Activated naive CD8-positive, alpha-beta T cell treated with anti-CD3 and anti-CD28 coated beads, Interleukin-2, amount 10 ng/mL, durations not matched to agents 7 days and 5 days (primary cell): ENCODE results near the gene BAG5. TPM values are rescaled to one million over a fixed set of nuclear protein-coding genes. Genes with fewer than 3 reads are reported as not detected.

Experiments
- ATAC-seq: fragments of 150-1000 bp; cut with Tn5 transposase; one replicate; pipeline ENCODE4 v1.10.0; 2021; ENCODE audit warnings: low read depth, moderate library complexity
- POLR2A ChIA-PET: fragments of 350-600 bp; sonication (Branson Sonifier 250); formaldehyde crosslinking; loops from one replicate; lab custom pipeline; 2021; ENCODE audit warnings: antibody characterized with exemption; lab: Charles Lee
- DNase-seq: peaks from one replicate; pipeline ENCODE4 v3.0.0; 2021
- H3K27ac Mint-ChIP-seq: one replicate; pipeline ENCODE4 v1.8.0; 2022; ENCODE audit warnings: mild to moderate bottlenecking, mixed read lengths
- H3K27me3 Mint-ChIP-seq: one replicate; pipeline ENCODE4 v1.8.0; 2022; ENCODE audit warnings: mild to moderate bottlenecking, moderate library complexity, mixed read lengths
- H3K36me3 Mint-ChIP-seq: one replicate; pipeline ENCODE4 v1.8.0; 2021; ENCODE audit warnings: mild to moderate bottlenecking, mixed read lengths
- H3K4me1 Mint-ChIP-seq: one replicate; pipeline ENCODE4 v1.8.0; 2021; ENCODE audit warnings: mixed read lengths
- H3K4me3 Mint-ChIP-seq: one replicate; pipeline ENCODE4 v1.8.0; 2022; ENCODE audit warnings: mild to moderate bottlenecking, moderate library complexity, mixed read lengths
- H3K9me3 Mint-ChIP-seq: one replicate; pipeline ENCODE4 v1.8.0; 2021; ENCODE audit warnings: mixed read lengths
- total RNA-seq, 2 experiments: library from RNA; stranded (reverse); gene quantifications; one replicate each; pipeline ENCODE4 v1.2.3, GENCODE V29; 2021

The BAG5 gene
- total RNA-seq, 2 experiments from 2014 or later: 31.7 to 32.3 TPM

DNA sequence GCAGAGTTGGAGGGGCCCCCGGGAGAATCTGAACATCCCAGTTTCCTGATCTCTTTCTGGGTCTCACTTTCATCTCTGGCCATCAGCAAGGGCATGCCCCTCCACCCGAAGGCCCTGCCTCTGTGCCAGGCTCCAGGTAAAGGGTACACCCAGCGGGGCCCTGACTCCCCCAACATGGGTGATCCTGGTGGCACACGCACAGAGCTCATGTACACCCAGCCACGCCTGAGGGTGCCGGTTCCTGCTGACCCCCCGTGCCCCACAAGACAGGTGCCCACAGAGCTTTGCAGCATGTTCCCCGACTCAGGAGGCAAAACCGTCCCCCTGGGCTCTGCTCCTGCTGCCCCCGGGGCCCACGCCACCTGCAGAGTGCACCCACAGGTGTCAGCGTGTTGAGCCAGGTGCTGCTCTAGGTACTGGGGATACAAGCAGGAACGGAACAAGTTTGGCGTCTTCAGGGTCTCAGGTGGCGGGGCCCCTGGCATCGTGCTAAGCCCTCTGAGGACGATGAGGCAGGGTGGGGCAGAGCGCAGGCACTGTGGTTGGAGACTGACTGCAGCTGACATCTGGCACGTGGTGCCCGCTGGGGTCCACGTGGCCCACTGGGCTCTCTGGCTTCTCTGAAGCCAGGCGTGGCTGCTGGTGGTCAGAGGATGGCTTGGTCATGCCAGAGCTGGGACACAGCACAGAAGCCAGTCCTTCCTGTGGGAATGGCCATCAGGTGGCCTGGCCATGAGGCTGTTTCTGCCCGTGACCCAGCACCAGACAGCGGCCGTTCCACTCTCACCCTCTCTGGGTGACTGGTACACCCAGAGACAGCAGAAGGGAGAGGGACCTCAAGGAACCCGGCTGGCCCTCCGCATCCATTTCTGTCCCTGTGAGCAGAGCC is 13.8 kb downstream of the BAG5 start:
- Mint-ChIP-seq H3K4me1 (no peaks in the 10 kb centered on the region), H3K4me3 (no peak overlapping the region), H3K27ac (no peak overlapping the region), H3K36me3 (no peaks in the 10 kb centered on the region), H3K27me3 (no peaks in the 10 kb centered on the region), H3K9me3 (no peaks in the 10 kb centered on the region)
- POLR2A ChIA-PET: interaction anchor here (0.8 kb wide), 1 partner anchor 30 kb away, joined by 3 read pairs; no protein-coding TSS in a partner anchor
- ATAC-seq (no peak), DNase-seq (no peak)

DNA sequence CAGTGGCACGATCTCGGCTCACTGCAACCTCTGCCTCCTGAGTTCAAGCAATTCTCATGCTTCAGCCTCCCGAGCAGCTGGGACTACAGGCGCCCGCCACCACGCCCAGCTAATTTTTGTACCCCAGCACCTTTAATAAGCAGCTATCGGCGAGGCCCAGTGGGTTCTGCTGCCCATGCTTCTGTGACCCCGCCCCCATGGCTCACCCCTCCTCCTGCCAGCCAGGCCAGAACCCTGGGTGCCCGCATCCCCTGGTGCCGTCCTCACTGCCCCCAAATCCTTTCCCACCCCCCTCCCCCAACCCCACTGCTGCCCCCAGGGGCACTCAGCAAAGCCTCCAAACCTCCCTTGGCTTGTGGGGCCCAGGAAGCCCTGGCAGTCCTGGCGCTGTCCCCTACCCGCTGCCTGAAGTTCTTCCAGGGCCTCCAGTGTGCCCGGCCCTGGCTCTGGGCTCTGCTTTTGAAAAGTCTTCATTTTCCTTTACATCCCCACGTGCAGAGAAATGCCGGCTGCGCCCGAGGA is 14.5 kb downstream of the BAG5 start:
- H3K36me3 Mint-ChIP-seq: no peaks in the 10 kb centered on the region
- POLR2A ChIA-PET: interaction anchor here (0.8 kb wide), 1 partner anchor 29 kb away, joined by 3 read pairs; no protein-coding TSS in a partner anchor
- no peak overlapping the region for H3K4me3 Mint-ChIP-seq
- no peak overlapping the region for H3K27ac Mint-ChIP-seq
- H3K4me1 Mint-ChIP-seq: no peaks in the 10 kb centered on the region
- no peak for ATAC-seq
- no peak for DNase-seq
- H3K9me3 Mint-ChIP-seq: no peaks in the 10 kb centered on the region
- H3K27me3 Mint-ChIP-seq: no peaks in the 10 kb centered on the region

DNA sequence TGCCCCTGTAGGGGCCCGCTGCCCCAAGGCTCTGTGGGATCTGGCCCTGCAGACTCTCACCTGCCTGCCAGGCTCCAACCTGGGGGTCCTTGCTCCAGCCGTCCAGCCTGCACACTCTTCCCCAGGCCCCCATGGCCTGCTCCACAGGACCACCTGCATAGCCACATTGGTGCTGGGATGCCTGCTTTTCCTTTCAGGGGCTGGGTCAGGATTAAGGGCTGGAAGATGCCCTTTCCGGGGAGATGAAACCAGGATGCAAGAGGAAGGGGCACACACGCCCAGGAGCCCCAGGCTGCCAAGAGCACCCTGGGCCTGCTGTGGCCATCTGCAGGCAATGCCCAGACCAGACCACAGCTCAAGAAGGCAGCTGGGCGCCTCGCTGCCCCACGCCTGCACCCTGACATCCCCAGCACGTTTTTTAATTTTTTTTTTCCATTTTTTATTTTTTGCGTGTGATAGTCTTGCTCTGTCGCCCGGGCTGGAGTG is 15.0 kb downstream of the BAG5 start:
- no peaks in the 10 kb centered on the region for H3K27me3 Mint-ChIP-seq
- no peaks in the 10 kb centered on the region for H3K9me3 Mint-ChIP-seq
- no peaks in the 10 kb centered on the region for H3K4me1 Mint-ChIP-seq
- DNase-seq (no peak), ATAC-seq (no peak)
- H3K4me3 Mint-ChIP-seq: no peak overlapping the region
- POLR2A ChIA-PET: no interaction called here
- no peak overlapping the region for H3K27ac Mint-ChIP-seq
- no peaks in the 10 kb centered on the region for H3K36me3 Mint-ChIP-seq

DNA sequence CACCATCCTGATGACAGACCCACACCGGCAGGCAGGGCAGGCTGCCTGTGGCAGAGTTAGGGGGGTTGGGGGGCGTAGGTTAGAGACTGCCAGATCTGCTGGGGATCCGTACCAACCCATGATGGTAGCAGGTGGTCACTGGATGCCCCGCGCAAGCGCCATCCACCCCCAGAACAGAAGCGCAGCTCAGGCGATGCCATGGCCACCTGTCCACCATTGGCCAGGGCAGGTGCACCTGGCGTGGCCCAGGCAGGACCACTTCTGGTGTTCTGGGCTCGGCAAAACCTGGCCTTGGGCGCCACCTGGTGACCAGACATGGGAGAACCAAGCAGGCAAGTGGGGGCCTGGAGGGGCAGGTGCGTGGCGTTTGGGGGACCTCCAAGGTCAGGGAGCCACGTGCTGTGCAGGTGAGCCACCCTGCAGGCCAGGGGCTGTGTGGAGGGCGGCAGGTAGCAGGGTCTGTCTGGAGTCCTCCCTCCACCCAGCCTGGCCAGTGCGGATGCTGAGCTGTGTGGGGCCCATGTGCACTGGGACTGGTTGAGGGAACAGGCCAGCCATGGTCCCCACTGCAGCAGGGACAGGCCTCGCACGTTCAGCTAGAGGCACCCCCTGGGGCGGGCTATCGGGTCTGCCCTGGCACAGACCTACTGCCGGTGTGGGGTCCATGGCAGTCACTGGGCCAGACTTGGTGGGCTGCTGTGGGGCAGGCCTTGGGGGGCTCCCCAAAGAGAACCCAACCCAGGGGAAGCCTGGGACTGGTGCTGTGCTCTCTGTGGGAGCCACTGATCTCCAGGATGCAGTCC is 15.6 kb downstream of the BAG5 start:
- Mint-ChIP-seq H3K9me3 (no peaks in the 10 kb centered on the region), H3K27ac (no peak overlapping the region), H3K36me3 (no peaks in the 10 kb centered on the region), H3K4me1 (no peaks in the 10 kb centered on the region), H3K27me3 (no peaks in the 10 kb centered on the region), H3K4me3 (no peak overlapping the region)
- peak; percentile 84 for DNase-seq
- peak; percentile 75 for ATAC-seq
- POLR2A ChIA-PET: no interaction called here

DNA sequence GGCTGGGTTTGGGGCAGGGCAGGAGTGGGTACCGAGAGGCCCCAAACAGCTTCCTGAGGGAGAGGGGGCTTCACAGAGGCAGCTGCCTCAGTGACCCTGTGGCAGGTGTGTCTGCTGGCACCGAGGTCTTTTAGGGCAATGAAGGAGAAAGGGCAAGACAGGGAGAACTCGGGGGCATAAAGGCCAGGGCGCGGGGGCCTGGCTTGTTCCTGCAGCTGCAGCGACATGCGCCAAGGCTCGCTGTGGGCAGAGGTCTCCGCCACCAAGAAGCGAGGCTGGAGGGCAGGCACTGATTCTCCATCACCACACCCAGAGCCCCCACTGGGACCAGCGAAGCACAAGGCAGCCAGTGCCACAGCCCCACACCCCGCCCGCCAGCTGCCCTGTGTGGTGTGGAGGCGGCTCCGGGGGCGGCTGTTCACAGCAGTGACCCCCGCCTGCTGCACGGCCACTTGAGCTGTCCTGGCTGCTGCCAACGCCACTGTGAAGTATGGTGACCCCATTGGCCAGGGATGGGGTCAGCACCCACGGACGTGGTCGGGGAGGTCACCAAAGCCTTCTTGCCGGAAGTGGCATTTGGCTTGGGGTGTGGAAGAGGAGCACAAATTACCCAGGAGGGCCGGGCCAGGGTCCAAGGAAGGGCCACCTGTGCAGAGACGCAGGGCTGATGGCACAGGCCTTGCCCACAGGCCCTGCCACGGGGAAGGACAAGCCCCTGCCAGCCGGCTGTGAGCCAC is 16.4 kb downstream of the BAG5 start:
- Mint-ChIP-seq H3K27me3 (no peaks in the 10 kb centered on the region), H3K9me3 (no peaks in the 10 kb centered on the region), H3K27ac (no peak overlapping the region), H3K4me1 (no peaks in the 10 kb centered on the region), H3K36me3 (no peaks in the 10 kb centered on the region), H3K4me3 (no peak overlapping the region)
- POLR2A ChIA-PET: no interaction called here
- no peak for ATAC-seq
- no peak for DNase-seq

DNA sequence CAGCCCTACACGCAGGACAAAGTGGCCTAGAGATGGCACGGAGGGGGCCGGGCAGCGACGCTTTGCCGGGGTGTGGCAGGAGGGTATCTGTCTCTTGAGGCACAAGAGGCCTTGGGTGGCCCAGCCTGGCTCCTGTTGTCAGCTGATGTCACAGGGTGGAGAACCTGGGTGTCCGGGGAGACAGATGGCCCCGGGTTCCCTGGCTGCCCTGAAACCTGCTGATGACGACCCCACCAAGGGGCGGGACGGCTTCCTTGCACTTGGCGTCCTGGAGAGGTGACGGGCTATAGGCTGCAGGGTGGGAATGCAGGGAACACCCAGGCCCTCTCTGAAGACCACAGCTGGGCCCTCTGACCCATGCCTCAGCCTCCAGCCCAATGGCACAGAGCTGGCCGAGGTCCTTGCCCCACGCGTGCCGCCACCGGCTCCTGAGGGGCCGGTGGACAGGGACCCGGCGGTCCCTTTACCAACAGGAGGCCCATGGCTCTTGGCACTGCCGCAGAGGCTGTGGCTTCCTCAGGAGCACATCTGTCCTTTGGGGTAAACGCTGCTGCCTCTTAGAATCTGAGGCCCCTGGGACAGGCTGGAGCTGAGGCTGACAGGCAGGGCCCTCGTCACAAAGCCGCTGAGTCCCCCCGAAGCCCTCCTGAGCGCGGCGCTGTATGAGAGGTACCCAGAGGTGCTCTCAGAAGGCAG is 17.1 kb downstream of the BAG5 start:
- H3K27ac Mint-ChIP-seq: no peak overlapping the region
- POLR2A ChIA-PET: no interaction called here
- no peaks in the 10 kb centered on the region for H3K9me3 Mint-ChIP-seq
- no peak overlapping the region for H3K4me3 Mint-ChIP-seq
- peaks cover under 1% of the 10 kb centered on the region for H3K27me3 Mint-ChIP-seq
- DNase-seq (no peak), ATAC-seq (no peak)
- H3K36me3 Mint-ChIP-seq: no peaks in the 10 kb centered on the region
- no peaks in the 10 kb centered on the region for H3K4me1 Mint-ChIP-seq

DNA sequence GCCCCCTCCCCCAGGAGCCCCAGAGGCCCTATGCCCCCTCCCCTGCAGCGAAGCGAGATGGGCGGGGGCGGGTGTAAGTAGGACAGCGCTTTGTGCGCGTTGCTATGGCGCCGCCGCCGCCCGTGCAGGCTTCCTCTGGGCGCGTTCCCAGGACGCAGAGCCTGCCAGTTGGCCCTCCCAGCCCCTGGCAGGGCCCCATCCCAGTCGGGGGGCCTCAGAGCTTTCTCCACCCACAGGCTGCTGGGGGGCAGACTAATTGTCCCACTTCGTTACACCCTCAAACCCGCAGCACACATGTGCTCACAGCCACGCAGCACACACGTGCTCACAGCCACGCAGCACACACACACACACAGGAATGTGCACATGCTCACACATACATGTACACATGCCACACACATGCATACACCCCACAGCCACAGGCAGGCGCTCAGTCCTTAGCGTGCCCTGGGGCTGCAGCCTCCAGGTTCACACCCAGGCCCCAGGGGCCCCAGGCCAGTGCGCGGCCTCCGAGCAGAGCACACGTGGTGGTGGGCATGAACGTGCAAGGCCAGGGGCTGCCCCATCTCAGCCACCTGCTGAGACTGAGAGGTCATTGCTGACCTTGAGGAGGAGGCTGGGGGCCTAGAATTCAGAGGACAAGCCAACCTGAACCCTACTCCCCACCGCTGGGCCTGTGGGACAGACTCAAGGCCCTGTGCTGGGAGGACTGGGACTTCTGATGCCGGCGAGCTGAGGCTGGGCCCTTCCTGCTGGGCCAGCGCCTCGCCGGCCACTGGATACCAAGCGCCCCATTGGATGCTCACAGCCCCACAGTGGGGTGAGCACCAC is 17.9 kb downstream of the BAG5 start:
- no peaks in the 10 kb centered on the region for H3K36me3 Mint-ChIP-seq
- peaks cover 2% of the 10 kb centered on the region for H3K27me3 Mint-ChIP-seq

DNA sequence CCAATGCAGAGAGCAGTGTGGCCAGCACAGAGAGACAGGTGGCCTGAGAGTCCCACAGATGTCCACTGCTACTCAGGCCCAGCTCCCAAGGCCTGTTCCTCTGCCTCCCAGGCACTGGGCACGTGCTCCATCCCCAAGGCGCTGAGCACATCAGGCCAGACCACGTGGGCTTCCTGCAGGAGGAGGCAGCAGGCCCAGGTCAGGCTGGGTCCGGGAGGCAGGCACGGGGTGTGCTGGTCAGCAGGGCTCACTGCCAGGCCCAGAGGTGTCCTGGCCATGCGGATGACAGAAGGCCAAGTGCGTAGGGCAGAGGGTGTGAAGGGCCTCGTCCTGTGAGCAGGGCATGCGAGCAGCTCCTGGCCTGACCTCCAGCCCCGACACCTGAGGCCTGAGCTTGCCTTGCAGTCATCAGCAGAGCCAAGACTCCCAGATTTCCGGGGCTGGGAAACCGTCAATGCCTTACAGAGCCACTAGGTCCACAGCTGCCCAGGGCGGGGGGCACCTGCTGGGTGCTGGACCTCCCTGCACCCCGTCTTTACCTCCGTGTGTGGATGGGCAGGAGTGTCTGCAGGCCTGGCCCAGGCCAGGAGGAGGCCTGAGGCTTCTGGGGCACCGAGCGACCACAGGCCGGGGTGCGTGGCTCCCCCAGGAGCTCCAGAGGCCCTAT is 18.6 kb downstream of the BAG5 start:
- H3K9me3 Mint-ChIP-seq: no peaks in the 10 kb centered on the region
- no peaks in the 10 kb centered on the region for H3K4me1 Mint-ChIP-seq
- H3K27me3 Mint-ChIP-seq: peaks cover 2% of the 10 kb centered on the region
- H3K27ac Mint-ChIP-seq: no peak overlapping the region
- ATAC-seq: no peak
- POLR2A ChIA-PET: interaction anchor here (1.4 kb wide), 1 partner anchor 22 kb away, joined by 3 read pairs; no protein-coding TSS in a partner anchor
- H3K4me3 Mint-ChIP-seq: no peak overlapping the region
- no peaks in the 10 kb centered on the region for H3K36me3 Mint-ChIP-seq
- no peak for DNase-seq

More for the DNA sequence above, 17.9 kb downstream of the BAG5 start:
- ATAC-seq (no peak), DNase-seq (no peak)
- POLR2A ChIA-PET: interaction anchor here (1.4 kb wide), 1 partner anchor 23 kb away, joined by 3 read pairs; no protein-coding TSS in a partner anchor
- Mint-ChIP-seq H3K9me3 (no peaks in the 10 kb centered on the region), H3K4me3 (no peak overlapping the region), H3K27ac (no peak overlapping the region), H3K4me1 (no peaks in the 10 kb centered on the region)

DNA sequence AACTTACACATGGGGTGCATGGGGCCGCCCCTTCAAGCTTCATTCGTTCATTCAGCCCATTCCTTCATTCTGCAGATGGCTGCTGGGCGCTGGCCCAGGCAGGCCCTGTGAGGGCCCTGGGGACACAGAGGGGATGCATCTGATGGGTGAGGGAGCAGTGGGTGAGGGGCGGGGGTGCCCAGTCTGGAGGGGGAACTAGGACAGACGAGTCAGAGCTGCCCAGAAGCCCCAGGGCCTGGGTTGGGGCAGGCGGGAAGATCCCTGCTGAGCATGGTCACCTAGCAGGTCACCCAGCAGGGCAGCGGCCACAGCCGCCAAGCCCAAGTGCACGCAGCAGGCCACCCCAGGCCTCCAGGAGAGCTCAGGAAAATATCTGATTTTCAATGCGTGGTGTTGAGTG is 19.3 kb downstream of the BAG5 start:
- H3K4me1 Mint-ChIP-seq: no peaks in the 10 kb centered on the region
- H3K27me3 Mint-ChIP-seq: peaks cover 2% of the 10 kb centered on the region
- DNase-seq (no peak), ATAC-seq (no peak)
- no peak overlapping the region for H3K4me3 Mint-ChIP-seq
- H3K9me3 Mint-ChIP-seq: no peaks in the 10 kb centered on the region
- POLR2A ChIA-PET: interaction anchor here (1.4 kb wide), 1 partner anchor 22 kb away, joined by 3 read pairs; no protein-coding TSS in a partner anchor
- H3K36me3 Mint-ChIP-seq: no peaks in the 10 kb centered on the region
- H3K27ac Mint-ChIP-seq: no peak overlapping the region

DNA sequence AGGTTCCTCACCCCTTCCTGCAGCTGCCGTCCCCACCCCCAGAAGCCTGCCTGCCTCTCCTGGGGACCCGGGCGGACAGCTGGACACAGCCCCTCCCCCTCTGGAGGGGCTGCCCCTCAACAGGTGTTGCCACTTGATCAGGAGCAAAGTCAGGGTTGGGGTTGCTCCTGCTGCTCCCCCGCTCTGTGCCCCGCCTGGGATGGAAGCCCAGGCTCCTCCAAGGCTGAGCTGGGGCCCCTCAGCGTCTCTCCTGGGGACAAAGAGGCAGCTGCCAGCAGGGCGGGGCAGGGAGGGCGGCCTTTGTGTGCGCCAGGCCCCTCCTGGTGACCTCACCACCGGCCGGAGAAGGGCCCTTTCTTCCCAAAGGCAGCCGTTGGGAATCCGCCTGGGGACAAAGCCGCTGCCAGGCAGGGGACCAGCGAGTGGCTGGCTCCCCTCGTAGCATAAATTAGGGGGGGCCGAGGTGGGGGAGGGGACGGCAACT is 19.8 kb downstream of the BAG5 start:
- no peaks in the 10 kb centered on the region for H3K9me3 Mint-ChIP-seq
- no peak overlapping the region for H3K27ac Mint-ChIP-seq
- DNase-seq (no peak), ATAC-seq (no peak)
- no peaks in the 10 kb centered on the region for H3K36me3 Mint-ChIP-seq
- no peaks in the 10 kb centered on the region for H3K4me1 Mint-ChIP-seq
- H3K4me3 Mint-ChIP-seq: no peak overlapping the region
- POLR2A ChIA-PET: no interaction called here
- peaks cover 2% of the 10 kb centered on the region for H3K27me3 Mint-ChIP-seq
